Loucy (cell line): ENCODE measurements around the gene C11orf71.

Experiments used
- H2AFZ ChIP-seq: fragments of 200-600 bp; sonication (generic); 2 replicates; pipeline ENCODE4 v1.6.0; 2016; ENCODE audit warnings: antibody characterized with exemption, mild to moderate bottlenecking, low read length, moderate library complexity
- H3F3A ChIP-seq: fragments of 200-600 bp; 2 replicates; pipeline ENCODE4 v1.6.0; 2016; ENCODE audit warnings: antibody characterized with exemption, low read depth, mild to moderate bottlenecking
- H3K27me3 ChIP-seq: fragments of 200-600 bp; sonication (generic); 2 replicates; pipeline ENCODE4 v1.6.1; 2014; ENCODE audit warnings: low read length, mild to moderate bottlenecking; ENCODE audit not compliant: insufficient read depth, poor library complexity, severe bottlenecking
- H3K36me3 ChIP-seq: fragments of 200-600 bp; sonication (generic); 2 replicates; pipeline ENCODE4 v1.6.1; 2016; ENCODE audit warnings: low read length; ENCODE audit not compliant: insufficient read depth
- H3K4me1 ChIP-seq: fragments of 200-600 bp; sonication (generic); 2 replicates; pipeline ENCODE4 v1.5.1; 2014; ENCODE audit warnings: low read length, mild to moderate bottlenecking; ENCODE audit not compliant: insufficient read depth, poor library complexity, severe bottlenecking
- H3K4me2 ChIP-seq: fragments of 200-600 bp; sonication (generic); 2 replicates; pipeline ENCODE4 v1.6.0; 2014; ENCODE audit warnings: antibody characterized with exemption, low read length, low read depth, mild to moderate bottlenecking; ENCODE audit not compliant: poor library complexity, severe bottlenecking
- H3K4me3 ChIP-seq: fragments of 200-600 bp; sonication (generic); 2 replicates; pipeline ENCODE4 v1.5.1; 2014; ENCODE audit warnings: low read length, mild to moderate bottlenecking, mixed read lengths; ENCODE audit not compliant: poor library complexity, severe bottlenecking
- H3K79me2 ChIP-seq: fragments of 200-600 bp; sonication (generic); 2 replicates; pipeline ENCODE4 v1.6.1; 2014; ENCODE audit warnings: low read length; ENCODE audit not compliant: insufficient read depth
- H3K9ac ChIP-seq: fragments of 200-600 bp; sonication (generic); 2 replicates; pipeline ENCODE4 v1.6.0; 2014; ENCODE audit warnings: mild to moderate bottlenecking, low read depth, low read length, moderate library complexity; ENCODE audit not compliant: poor library complexity, severe bottlenecking
- H3K9me2 ChIP-seq: fragments of 200-600 bp; sonication (generic); replicated peaks from 2 replicates; pipeline ENCODE4 v1.6.1; 2016; ENCODE audit warnings: low read depth, low read length, mixed read lengths
- H3K9me3 ChIP-seq: fragments of 200-600 bp; sonication (generic); 2 replicates; pipeline ENCODE4 v1.6.1; 2014; ENCODE audit warnings: mild to moderate bottlenecking, antibody characterized with exemption, low read length, low read depth; ENCODE audit not compliant: insufficient read depth
- H4K20me1 ChIP-seq: fragments of 200-600 bp; sonication (generic); 2 replicates; pipeline ENCODE4 v1.6.0; 2014; ENCODE audit warnings: antibody characterized with exemption, low read length, mild to moderate bottlenecking; ENCODE audit not compliant: insufficient read depth, poor library complexity, severe bottlenecking
- EZH2phosphoT487 ChIP-seq: fragments of 200-600 bp; IDR thresholded peaks from 2 replicates; pipeline ENCODE4 v1.6.1; 2018; ENCODE audit warnings: antibody characterized with exemption, mild to moderate bottlenecking, moderate library complexity, borderline replicate concordance
- TF ChIP-seq, protein P1 (sequence below): fragments of 200-600 bp; sonication (generic); conservative IDR thresholded peaks from 2 replicates; pipeline ENCODE4 v1.5.1; 2014; ENCODE audit warnings: mild to moderate bottlenecking, antibody characterized with exemption, low read length

C11orf71 gene

DNA sequence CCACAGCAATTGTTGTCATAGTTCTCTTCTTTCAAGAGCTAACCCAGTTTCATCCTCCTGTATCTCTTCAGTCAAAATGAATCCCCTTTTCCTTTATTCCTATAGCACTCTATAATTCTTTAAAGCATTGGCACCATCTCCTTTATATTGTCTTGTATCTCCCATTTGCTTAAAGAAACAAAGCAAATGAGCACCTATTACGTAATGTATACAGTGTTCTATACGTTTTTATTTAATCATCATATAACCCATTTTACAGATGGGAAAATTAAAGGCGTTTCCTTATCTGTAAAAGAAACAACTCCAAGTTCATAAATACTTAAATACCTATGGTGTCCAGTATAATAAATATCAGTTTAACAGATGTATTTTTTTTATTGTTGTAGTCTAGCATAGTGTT lies 32.6 kb upstream of the C11orf71 start:
- no peak overlapping the region for H2AFZ ChIP-seq
- H3K4me1 ChIP-seq = no peaks in the 10 kb centered on the region
- no peak overlapping the region for H3K9ac ChIP-seq
- H3K4me2 ChIP-seq = no peak overlapping the region
- H4K20me1 ChIP-seq = no peaks in the 10 kb centered on the region
- TF ChIP-seq, protein P1, sequence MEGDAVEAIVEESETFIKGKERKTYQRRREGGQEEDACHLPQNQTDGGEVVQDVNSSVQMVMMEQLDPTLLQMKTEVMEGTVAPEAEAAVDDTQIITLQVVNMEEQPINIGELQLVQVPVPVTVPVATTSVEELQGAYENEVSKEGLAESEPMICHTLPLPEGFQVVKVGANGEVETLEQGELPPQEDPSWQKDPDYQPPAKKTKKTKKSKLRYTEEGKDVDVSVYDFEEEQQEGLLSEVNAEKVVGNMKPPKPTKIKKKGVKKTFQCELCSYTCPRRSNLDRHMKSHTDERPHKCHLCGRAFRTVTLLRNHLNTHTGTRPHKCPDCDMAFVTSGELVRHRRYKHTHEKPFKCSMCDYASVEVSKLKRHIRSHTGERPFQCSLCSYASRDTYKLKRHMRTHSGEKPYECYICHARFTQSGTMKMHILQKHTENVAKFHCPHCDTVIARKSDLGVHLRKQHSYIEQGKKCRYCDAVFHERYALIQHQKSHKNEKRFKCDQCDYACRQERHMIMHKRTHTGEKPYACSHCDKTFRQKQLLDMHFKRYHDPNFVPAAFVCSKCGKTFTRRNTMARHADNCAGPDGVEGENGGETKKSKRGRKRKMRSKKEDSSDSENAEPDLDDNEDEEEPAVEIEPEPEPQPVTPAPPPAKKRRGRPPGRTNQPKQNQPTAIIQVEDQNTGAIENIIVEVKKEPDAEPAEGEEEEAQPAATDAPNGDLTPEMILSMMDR = no peak
- TF ChIP-seq EZH2phosphoT487 = no peak
- H3K9me2 ChIP-seq = no peaks in the 10 kb centered on the region
- no peaks in the 10 kb centered on the region for H3K9me3 ChIP-seq
- no peak overlapping the region for H3K4me3 ChIP-seq
- no peaks in the 10 kb centered on the region for H3K36me3 ChIP-seq
- no peaks in the 10 kb centered on the region for H3K27me3 ChIP-seq
- H3K79me2 ChIP-seq = no peaks in the 10 kb centered on the region
- no peaks in the 10 kb centered on the region for H3F3A ChIP-seq

DNA sequence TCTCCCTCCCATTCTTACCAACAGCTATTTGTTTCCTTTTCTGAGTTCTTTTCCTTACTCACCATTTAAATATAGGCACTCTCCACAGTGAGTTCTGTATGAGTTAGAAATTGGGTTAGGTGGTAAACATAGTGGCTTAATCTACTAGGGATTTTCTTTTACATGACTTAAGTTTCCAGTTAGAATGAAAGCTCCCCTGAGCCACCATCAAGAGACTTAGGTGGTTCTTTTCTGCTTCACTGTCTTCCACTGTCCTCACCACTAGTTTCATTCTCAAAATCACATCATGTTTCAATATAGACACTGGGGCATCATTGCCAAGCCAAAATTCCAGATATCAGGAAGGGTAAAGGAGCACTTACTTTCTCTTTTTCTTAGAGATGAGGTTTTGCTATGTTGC lies 30.0 kb upstream of the C11orf71 start:
- no peak for TF ChIP-seq EZH2phosphoT487
- TF ChIP-seq, protein P1 = no peak

DNA sequence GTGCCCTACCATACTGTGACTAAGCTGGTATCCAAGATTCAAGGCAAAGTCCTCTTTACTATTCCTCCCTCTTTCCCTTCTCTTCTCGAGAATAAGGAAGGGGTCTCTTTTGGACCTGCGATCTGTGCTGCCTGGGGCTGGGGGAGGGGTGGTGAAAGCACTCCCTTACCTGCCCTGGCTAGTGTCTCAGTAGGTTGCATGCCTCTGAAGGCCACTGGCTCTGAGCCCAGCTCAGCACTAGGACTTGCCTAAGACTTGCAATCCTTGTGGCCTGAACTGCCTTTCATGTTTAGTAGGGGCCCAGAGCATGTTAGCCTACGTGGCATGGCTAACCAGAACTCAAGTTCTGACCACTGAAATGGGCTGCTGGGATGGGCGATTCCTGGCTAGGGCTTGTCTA lies 26.0 kb upstream of the C11orf71 start:
- TF ChIP-seq EZH2phosphoT487 = no peak
- TF ChIP-seq, protein P1 = no peak
- Histone ChIP-seq H3F3A (no peaks in the 10 kb centered on the region), H3K4me3 (no peak overlapping the region), H3K36me3 (no peaks in the 10 kb centered on the region), H3K79me2 (no peaks in the 10 kb centered on the region), H3K9me3 (no peaks in the 10 kb centered on the region), H3K9ac (no peak overlapping the region), H3K27me3 (no peaks in the 10 kb centered on the region), H3K4me2 (no peak overlapping the region), H2AFZ (no peak overlapping the region), H3K4me1 (no peaks in the 10 kb centered on the region), H3K9me2 (no peaks in the 10 kb centered on the region), H4K20me1 (no peaks in the 10 kb centered on the region)

More for the DNA sequence above, 30.0 kb upstream of the C11orf71 start:
- H3K4me3 ChIP-seq = no peak overlapping the region
- no peaks in the 10 kb centered on the region for H3K27me3 ChIP-seq
- no peaks in the 10 kb centered on the region for H3K79me2 ChIP-seq
- H3K9ac ChIP-seq = no peak overlapping the region
- H3K4me2 ChIP-seq = no peak overlapping the region
- H3F3A ChIP-seq = no peaks in the 10 kb centered on the region
- H2AFZ ChIP-seq = no peak overlapping the region
- no peaks in the 10 kb centered on the region for H3K36me3 ChIP-seq
- no peaks in the 10 kb centered on the region for H3K9me3 ChIP-seq
- no peaks in the 10 kb centered on the region for H3K9me2 ChIP-seq
- no peaks in the 10 kb centered on the region for H4K20me1 ChIP-seq
- no peaks in the 10 kb centered on the region for H3K4me1 ChIP-seq
